GM12874 (cell line): ENCODE data around the gene SGPP2.
A peak's percentile ranks its signal among the peaks of the same experiment; 100 is the strongest.

Experiments
- CTCF ChIP-seq: IDR thresholded peaks from 2 replicates; pipeline ENCODE4 v1.5.1; 2011; ENCODE audit warnings: low read depth, mild to moderate bottlenecking, control low read depth, low read length, moderate library complexity; ENCODE audit not compliant: insufficient read depth

The SGPP2 gene

DNA sequence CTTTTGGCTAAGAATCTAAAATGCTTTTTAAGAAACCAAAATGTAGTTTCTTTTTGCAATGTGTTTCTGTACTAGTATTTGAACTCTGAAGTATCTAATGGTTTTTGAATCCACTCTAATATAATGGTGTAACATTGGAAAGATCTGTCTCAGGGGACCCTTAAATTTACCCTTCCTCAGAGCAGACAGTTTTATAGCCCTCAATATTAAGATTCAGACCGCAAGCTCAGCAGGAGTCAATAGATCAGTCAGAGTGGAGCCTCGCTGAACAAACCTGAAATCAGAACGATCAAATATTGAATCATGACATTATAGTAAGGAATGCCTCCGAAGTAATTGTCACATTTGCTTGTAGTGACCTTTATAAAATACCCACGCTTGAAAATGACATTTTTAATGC lies 18.3 kb downstream of the SGPP2 start:
- TF ChIP-seq CTCF: no peak

DNA sequence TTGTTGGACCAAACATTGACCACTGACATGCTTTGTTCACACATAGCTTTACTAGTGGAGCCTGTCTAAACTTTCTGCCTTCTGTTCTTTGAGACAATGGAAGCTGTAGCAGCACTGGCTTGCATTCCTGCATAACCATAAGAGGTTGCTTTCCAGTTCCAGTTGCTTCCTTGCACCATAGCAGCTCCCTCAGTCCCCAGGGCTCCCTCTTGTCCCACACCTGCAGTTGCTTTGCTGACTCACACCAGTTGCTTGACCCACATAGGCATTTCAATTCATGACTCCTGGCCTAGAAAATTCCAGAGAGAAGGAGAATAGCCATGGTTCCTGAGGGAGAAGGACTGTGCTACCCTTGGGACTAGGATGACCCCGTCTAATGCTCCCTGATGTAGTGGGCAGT lies 20.9 kb downstream of the SGPP2 start:
- TF ChIP-seq CTCF: no peak

GRCh38 chr2:222447131-222447530 lies 22.8 kb downstream of the SGPP2 start:
- TF ChIP-seq CTCF: no peak

- no peak for TF ChIP-seq CTCF
These were observed 24.4 kb downstream of the SGPP2 start for GRCh38 chr2:222448748-222449181.

DNA sequence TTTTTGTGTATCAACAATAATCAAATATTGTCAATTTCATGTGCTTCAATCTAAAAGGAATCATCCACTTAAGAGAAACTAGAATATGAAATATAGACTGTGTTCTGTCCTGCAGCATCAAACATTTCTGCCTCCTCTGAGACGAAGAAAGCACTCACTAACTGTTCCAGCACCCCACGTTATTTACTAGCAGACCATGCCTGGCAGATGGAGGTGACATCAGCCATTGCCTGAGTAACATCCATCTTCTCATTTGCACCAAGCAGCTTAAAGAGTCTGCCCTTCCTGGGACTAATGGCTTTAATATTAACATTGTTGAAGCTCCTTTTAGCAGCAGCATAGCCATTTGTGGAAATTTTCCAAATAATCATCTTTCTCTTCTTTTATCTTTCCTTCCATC lies 25.7 kb downstream of the SGPP2 start:
- no peak for TF ChIP-seq CTCF

DNA sequence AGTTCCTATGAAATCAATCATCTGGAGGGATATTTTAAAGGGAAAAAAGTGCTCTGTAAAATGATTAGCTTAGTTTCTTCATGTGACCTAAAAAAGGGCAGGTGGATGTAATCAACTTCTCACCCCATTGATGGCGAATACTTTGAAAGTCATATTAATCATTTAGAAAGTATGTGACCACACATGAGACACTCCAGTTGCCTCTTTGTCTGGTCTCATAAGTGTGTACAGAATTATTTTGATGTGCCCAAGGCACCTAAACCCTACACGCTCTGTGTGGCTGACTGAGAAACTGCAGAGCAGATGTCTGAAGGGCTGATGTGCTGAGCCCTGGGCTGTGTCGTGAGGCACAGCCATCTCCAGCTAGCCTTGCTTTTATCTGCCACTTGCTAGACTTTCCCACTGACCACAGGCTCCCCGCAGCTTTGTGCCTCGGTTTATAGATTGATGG lies 26.9 kb downstream of the SGPP2 start:
- peak; percentile 31; the same call in 1 of the 2 replicates for TF ChIP-seq CTCF

GRCh38 chr2:222452422-222452950 lies 28.1 kb downstream of the SGPP2 start:
- TF ChIP-seq CTCF: no peak
